Activated CD8-positive, alpha-beta memory T cell treated with anti-CD3 and anti-CD28 coated beads, Interleukin-2, amount 50 U/mL, for 1 hour (primary cell): ENCODE measurements around the gene LUC7L2.
"Not testable (repeated sequence)": the region's sequence is repeated elsewhere in the genome, so short reads cannot be mapped to it uniquely, and the experiment has no call there.

Source experiments
- DNase-seq: peaks from one replicate; pipeline ENCODE4 v3.0.0-alpha.2; 2020; ENCODE audit errors: extremely low read depth

LUC7L2 gene

DNA sequence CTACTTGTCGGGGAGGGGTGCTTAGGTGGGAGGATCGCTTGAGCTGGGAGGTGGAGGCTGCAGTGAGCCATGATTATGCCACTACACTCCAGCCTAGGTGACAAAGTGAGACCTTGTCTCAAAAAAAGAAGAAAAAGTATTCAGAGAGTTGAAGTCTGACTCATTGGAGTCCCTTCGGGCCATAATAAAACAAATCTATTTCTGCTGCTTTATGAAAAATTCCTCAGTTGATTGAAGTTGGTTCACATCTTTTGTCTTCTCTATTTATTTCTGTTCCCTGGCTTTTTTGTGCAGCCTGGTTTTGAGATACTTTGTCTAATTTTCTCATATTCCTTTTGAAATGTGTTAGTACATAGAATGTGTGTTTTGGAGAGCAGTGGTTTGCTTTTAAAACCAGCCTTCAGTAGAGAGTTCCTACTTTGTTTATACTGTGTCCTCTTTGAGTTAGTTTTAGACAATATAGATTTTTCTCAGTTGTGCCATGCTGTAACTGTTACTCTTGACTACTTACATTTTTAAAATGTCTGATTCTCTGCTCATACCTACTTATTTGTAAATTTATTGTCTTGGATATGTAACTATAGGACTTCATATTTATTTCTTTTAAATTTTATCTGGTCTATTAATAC, 36.7 kb downstream of the LUC7L2 start:
- DNase-seq: no peak

DNA sequence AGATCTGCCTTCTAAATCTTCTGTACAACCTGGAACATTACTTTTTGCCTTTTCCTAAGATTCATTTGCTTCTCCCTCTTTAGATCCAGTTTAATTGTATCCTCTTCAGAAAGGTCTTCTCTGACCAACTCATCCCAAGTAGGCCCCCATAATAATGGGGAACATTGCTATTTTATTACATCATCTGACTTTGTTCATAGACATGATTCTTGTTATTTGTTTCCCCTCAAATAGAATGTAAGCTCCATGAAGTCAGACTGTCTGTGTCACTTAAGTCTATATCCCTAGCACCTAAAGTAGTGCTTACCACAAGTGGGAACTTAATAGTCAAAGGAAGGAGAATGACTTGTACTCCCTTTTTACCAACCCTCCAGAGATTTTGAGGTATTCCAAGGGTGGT, 37.5 kb downstream of the LUC7L2 start:
- DNase-seq: no peak

DNA sequence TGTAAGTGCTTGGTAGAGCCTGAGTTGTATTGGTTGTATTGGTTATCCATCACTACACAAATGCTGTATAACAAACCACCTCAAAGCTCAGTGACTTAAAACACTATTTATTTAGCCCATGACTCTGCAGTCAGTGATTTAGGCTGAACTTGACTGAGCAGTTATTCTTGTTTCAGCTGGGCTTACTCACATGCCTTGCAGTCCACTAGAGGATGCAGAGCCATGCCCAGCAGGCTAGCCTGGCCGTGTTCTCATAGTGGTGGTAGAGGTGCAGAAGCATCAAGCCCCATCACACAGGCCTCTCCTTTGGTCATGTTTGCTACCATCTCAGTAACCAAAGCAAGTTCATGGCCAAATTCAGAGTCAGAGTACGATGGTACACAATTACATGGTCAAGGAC, 43.9 kb downstream of the LUC7L2 start:
- no peak for DNase-seq

- no peak for DNase-seq
These were observed 47.9 kb downstream of the LUC7L2 start for GRCh38 chr7:139407555-139407954.

DNA sequence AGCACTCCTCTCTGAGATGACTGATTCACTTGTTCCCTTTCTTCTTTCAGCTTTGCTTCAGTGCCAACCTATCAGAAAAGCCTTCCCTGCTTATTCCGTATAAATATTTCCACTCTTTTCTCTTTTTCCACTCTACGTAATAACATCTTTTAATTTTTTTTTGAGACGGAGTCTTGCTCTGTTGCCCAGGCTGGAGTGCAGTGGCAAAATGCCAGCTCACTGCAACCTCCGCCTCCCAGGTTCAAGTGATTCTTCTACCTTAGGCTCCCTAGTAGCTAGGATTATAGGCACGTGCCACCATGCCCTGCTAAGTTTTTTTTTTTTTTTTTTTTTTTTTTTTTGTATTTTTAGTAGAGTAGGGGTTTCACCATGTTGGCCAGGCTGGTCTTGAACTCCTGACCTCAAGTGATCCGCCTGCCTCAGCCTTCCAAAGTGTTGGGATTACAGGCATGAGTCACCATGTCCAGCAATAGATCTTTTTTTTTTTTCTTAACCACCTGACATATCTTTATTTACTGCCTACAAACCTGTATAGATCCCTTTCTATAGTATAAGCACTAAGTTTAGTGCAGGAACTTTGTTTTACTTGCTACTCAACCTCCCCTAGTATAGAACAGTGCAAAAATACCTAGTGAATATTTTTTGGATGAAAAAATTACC, 55.2 kb downstream of the LUC7L2 start:
- not testable (repeated sequence) for DNase-seq

GRCh38 chr7:139416405-139416804, 56.7 kb downstream of the LUC7L2 start:
- no peak for DNase-seq

DNA sequence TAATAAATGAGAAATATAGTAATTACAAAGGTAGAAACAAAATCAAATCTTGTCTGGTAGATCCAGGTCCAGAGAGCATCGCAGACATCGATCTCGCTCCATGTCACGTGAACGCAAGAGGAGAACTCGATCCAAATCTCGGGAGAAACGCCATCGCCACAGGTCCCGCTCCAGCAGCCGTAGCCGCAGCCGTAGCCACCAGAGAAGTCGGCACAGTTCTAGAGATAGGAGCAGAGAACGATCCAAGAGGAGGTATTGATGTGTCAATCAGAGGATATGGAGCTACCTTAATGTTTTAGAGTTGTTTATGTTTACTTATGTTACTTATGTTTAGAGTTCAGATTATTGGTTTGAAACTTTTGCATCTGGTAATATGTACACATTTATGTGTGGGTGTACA, 57.8 kb downstream of the LUC7L2 start:
- no peak for DNase-seq

- no peak for DNase-seq
These were observed 61.4 kb downstream of the LUC7L2 start for GRCh38 chr7:139421123-139421522.

DNA sequence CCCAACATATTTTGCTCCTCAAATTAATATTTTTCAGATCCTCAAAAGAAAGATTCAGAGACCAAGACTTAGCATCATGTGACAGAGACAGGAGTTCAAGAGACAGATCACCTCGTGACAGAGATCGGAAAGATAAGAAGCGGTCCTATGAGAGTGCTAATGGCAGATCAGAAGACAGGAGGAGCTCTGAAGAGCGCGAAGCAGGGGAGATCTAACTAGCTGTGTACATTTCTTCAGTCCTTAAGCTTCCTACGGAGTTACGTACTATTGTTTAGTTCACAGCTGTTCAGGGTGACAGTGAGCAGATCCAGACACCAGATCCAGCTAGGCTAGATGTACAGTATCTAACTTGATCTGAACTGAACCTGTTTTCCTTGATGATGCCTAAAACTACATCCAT, 62.4 kb downstream of the LUC7L2 start:
- DNase-seq: no peak

GRCh38 chr7:139423091-139423490, 63.4 kb downstream of the LUC7L2 start:
- DNase-seq: no peak

GRCh38 chr7:139424004-139424403, 64.3 kb downstream of the LUC7L2 start:
- no peak for DNase-seq

- DNase-seq: not testable (repeated sequence)
These were observed 66.0 kb downstream of the LUC7L2 start for GRCh38 chr7:139425701-139426100.

DNA sequence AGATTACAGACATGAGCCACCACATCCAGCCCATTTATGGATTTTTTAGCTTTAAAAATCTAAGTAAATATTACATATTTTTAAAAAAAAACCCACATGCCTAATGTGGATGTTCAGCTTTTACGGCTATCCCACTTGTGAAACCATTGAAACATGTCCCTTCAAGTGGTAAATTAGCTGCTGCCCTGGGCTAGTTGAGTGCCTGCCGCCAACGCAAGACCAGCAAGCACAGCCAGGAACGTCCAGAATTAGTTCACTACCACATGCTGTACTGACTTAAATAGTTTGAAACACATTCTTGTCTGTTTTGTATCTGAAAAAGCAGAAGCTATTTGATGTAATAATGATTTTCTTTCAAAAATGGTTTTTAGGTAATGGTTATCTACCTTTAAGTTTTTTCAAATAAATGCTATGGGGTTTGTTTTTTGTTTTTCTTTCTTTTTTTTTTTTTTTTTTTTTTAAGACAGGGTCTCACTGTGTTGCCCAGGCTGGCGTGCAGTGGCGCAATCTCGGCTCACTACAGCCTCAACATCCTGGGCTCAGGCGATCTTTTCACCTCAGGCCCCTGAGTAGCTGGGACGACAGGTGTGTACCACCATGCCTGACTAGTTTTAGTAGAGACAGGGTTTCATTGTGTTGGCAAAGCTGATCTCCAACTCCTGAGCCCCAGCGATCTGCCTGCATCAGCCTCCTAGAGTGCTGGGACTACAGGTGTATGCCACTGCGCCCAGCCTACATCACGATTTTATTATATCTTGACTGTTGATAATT, 66.7 kb downstream of the LUC7L2 start:
- DNase-seq: no peak

GRCh38 chr7:139427029-139427420, 67.3 kb downstream of the LUC7L2 start:
- DNase-seq: no peak

DNA sequence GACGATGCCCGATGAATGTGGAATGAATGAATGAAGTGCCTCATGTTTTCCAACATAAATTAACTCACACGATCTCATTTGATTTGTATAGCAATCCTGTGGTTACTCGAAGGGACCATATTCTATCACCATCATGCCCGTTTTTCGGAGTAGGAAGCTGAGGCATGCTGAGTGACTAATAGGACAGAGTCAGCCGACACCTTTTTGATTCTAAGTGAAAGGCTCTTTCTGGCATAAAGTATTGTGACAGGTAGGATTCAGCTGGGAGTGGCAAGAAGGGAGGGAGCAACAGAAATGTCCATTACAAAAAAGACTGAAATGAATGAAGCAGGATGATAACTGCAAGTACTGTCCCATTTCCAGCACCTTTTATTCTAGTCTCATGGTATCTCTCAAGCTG, 68.1 kb downstream of the LUC7L2 start:
- no peak for DNase-seq

DNA sequence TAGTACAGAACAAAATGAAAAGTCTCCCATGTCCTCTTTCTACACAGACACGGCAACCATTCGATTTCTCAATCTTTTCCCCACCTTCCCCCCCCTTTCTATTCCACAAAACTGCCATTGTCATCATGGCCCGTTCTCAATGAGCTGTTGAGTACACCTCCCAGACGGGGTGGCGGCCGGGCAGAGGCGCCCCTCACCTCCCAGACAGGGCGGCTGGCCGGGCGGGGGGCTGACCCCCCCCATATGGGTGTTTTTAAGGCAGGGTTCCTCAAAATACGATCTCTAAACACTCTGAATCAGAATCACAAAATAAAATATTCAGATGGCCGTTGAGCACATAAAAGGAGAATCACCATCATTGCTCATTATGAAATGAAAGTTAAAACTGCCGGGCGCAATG, 70.0 kb downstream of the LUC7L2 start:
- DNase-seq: not testable (repeated sequence)

GRCh38 chr7:139430443-139430842, 70.7 kb downstream of the LUC7L2 start:
- no peak for DNase-seq

- DNase-seq: no peak
These were observed 71.3 kb downstream of the LUC7L2 start for GRCh38 chr7:139431010-139431409.

- no peak for DNase-seq
These were observed 71.8 kb downstream of the LUC7L2 start for GRCh38 chr7:139431459-139431858.

DNA sequence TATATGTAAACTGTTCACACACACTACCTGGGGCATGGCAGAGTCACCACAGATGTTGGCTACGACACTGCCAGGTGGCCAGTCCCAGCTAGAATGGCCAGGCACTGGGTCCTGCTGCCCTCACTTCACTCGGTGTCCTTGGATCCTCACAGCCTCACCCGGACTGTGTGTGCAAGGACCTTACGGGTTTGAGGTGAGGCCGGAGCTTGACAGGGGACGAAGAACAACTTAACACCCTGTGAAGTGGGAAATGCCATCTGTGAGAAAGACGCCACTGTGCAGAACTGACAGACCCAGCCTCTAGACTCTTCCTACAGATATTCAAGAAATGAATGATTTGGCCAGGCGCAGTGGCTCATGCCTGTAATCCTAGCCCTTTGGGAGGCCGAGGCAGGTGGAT, 77.1 kb downstream of the LUC7L2 start:
- no peak for DNase-seq

DNA sequence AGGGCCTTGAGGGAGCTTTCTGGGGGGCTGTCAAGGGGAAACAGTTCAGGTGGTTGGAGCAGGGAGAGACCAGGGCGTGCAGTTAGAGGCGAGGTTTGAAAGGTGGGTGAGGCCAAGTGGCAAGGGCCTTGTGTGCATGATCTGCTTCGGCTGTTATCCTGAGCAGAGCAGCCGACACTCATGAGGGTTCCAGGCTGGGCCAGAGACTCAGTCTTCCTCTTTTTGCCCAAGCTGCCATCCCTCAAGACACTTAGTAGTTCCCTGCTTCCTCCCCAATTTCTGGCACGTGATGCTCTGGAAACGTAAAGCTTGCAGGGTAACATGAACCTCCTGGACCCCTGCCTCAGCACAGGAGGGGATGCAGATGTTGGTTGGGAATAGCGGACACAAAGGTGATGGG, 79.7 kb downstream of the LUC7L2 start:
- DNase-seq: no peak

DNA sequence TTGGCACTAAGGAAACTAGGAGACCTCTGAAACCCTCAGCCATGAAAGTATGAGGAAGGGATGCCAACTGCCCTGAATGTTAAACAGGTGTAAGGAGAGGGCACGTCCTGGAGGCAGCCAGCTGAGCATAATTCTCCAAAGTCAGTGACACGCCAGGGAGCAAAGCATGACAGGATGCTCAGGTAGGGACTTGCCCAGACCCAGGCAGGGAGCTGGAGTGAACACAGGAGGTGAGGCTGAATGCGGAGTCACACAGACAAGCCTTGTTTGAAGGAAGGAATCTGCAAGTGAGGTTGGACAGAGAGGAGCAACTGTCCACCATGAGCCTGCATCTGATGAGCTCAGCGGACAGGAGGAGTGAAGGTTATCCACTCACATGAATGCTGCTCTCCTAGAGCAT, 82.3 kb downstream of the LUC7L2 start:
- no peak for DNase-seq
